A673 (cell line): ENCODE results near the gene PLXDC2. TPM values are rescaled to one million over a fixed set of nuclear protein-coding genes. Genes with fewer than 3 reads are reported as not detected.

Source experiments
- BruUV-seq: library from RNA; stranded (reverse); fragments of 400-500 nt; replicated peaks from 2 replicates; lab custom pipeline; 2021; lab: Mats Ljungman, UMichigan
- CTCF ChIA-PET: fragments of 300-600 bp; sonication (Branson Sonifier 250); formaldehyde crosslinking; loops from one replicate; lab custom pipeline; 2022; ENCODE audit warnings: antibody characterized with exemption; lab: Charles Lee
- POLR2A ChIA-PET: fragments of 300-600 bp; sonication (Branson Sonifier 250); formaldehyde crosslinking; loops from one replicate; lab custom pipeline; 2022; ENCODE audit warnings: antibody characterized with exemption; ENCODE audit not compliant: low non-redundant PET; lab: Charles Lee
- DNase-seq: peaks from one replicate; pipeline ENCODE4 v3.0.0-alpha.2; 2015; ENCODE audit warnings: low spot score
- H3K27ac ChIP-seq: fragments of 200-600 bp; sonication (generic); 2 replicates; pipeline ENCODE4 v1.5.1; 2016; ENCODE audit warnings: mixed run types, low read depth, mild to moderate bottlenecking, mixed read lengths, antibody characterized with exemption, low read length; ENCODE audit not compliant: poor library complexity, severe bottlenecking
- H3K27me3 ChIP-seq: fragments of 200-600 bp; sonication (generic); replicated peaks from 2 replicates; pipeline ENCODE4 v1.6.1; 2017; ENCODE audit warnings: mixed run types, low read depth, mild to moderate bottlenecking, mixed read lengths, antibody characterized with exemption, low read length; ENCODE audit not compliant: insufficient read depth, poor library complexity
- H3K36me3 ChIP-seq: fragments of 200-600 bp; sonication (generic); 2 replicates; pipeline ENCODE4 v1.6.1; 2016; ENCODE audit warnings: mixed run types, mild to moderate bottlenecking, mixed read lengths, antibody characterized with exemption, low read length; ENCODE audit not compliant: insufficient read depth, poor library complexity, severe bottlenecking
- H3K4me1 ChIP-seq: fragments of 200-600 bp; sonication (generic); 2 replicates; pipeline ENCODE4 v1.6.1; 2017; ENCODE audit warnings: mixed run types, mild to moderate bottlenecking, mixed read lengths, antibody characterized with exemption, low read length; ENCODE audit not compliant: insufficient read depth, poor library complexity, severe bottlenecking
- H3K4me3 ChIP-seq: fragments of 200-600 bp; sonication (generic); 2 replicates; pipeline ENCODE4 v1.5.1; 2016; ENCODE audit warnings: low read depth, mixed run types, mild to moderate bottlenecking, mixed read lengths, low read length; ENCODE audit not compliant: poor library complexity, severe bottlenecking
- H3K9me3 ChIP-seq: fragments of 200-600 bp; sonication (generic); 2 replicates; pipeline ENCODE4 v1.6.1; 2016; ENCODE audit warnings: mixed run types, low read depth, mild to moderate bottlenecking, mixed read lengths, antibody characterized with exemption, low read length; ENCODE audit not compliant: poor library complexity, severe bottlenecking
- EZH2 ChIP-seq: fragments of 200-600 bp; sonication (generic); IDR thresholded peaks from 2 replicates; pipeline ENCODE4 v1.6.1; 2017; ENCODE audit warnings: borderline replicate concordance, low read depth, mild to moderate bottlenecking, mixed read lengths, antibody characterized with exemption, low read length; ENCODE audit not compliant: poor library complexity, severe bottlenecking
- intact Hi-C: fragments of 100-400 bp; cut with micrococcal nuclease; formaldehyde crosslinking; loops from one replicate; pipeline ENCODE4 v1.10.0; 2022; ENCODE audit not compliant: unreplicated experiment
- total RNA-seq: library from RNA; stranded (reverse); gene quantifications from 2 replicates; pipeline ENCODE4 v1.2.3, GENCODE V29; 2021
- TF ChIP-seq, protein P1 (sequence below): fragments of 300-800, 200-600 bp; sonication (generic); conservative IDR thresholded peaks from 2 replicates; pipeline ENCODE4 v1.5.1; 2017; ENCODE audit warnings: low read depth, mild to moderate bottlenecking, antibody characterized with exemption, low read length, moderate library complexity, mixed read lengths

The PLXDC2 gene
- total RNA-seq, 1 experiment from 2014 or later: 74.8 TPM

GRCh38 chr10:19895500-19895899 is 79.3 kb downstream of the PLXDC2 start:
- no peaks in the 10 kb centered on the region for H3K36me3 ChIP-seq
- no peak for TF ChIP-seq EZH2
- TF ChIP-seq, protein P1, sequence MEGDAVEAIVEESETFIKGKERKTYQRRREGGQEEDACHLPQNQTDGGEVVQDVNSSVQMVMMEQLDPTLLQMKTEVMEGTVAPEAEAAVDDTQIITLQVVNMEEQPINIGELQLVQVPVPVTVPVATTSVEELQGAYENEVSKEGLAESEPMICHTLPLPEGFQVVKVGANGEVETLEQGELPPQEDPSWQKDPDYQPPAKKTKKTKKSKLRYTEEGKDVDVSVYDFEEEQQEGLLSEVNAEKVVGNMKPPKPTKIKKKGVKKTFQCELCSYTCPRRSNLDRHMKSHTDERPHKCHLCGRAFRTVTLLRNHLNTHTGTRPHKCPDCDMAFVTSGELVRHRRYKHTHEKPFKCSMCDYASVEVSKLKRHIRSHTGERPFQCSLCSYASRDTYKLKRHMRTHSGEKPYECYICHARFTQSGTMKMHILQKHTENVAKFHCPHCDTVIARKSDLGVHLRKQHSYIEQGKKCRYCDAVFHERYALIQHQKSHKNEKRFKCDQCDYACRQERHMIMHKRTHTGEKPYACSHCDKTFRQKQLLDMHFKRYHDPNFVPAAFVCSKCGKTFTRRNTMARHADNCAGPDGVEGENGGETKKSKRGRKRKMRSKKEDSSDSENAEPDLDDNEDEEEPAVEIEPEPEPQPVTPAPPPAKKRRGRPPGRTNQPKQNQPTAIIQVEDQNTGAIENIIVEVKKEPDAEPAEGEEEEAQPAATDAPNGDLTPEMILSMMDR: no peak
- H3K4me1 ChIP-seq: peaks cover 20% of the 10 kb centered on the region
- no peak overlapping the region for H3K27ac ChIP-seq
- no peak overlapping the region for H3K4me3 ChIP-seq
- intact Hi-C loops: no loop called here
- no peak for DNase-seq
- no peaks in the 10 kb centered on the region for H3K27me3 ChIP-seq
- BruUV-seq: no TSS peak
- POLR2A ChIA-PET: interaction anchor here (0.6 kb wide), 1 partner anchor 63 kb away, joined by 3 read pairs; no protein-coding TSS in a partner anchor
- CTCF ChIA-PET: no interaction called here
- no peaks in the 10 kb centered on the region for H3K9me3 ChIP-seq

GRCh38 chr10:19902456-19902855 is 86.2 kb downstream of the PLXDC2 start:
- CTCF ChIA-PET: no interaction called here
- BruUV-seq: no TSS peak
- TF ChIP-seq, protein P1: no peak
- TF ChIP-seq EZH2: no peak

GRCh38 chr10:19904202-19904661 is 88.0 kb downstream of the PLXDC2 start:
- Histone ChIP-seq H3K4me1 (peaks cover 27% of the 10 kb centered on the region), H3K4me3 (no peak overlapping the region), H3K9me3 (no peaks in the 10 kb centered on the region), H3K27me3 (no peaks in the 10 kb centered on the region), H3K27ac (no peak overlapping the region), H3K36me3 (no peaks in the 10 kb centered on the region)
- CTCF ChIA-PET: no interaction called here
- DNase-seq: no peak
- BruUV-seq: no TSS peak
- intact Hi-C loops: no loop called here
- TF ChIP-seq EZH2: no peak
- TF ChIP-seq, protein P1: no peak
- POLR2A ChIA-PET: interaction anchor here (0.6 kb wide), 1 partner anchor 18 kb away, joined by 3 read pairs; no protein-coding TSS in a partner anchor

More at GRCh38 chr10:19902456-19902855, 86.2 kb downstream of the PLXDC2 start:
- Histone ChIP-seq H3K4me1 (peaks cover 13% of the 10 kb centered on the region), H3K27me3 (no peaks in the 10 kb centered on the region), H3K9me3 (no peaks in the 10 kb centered on the region), H3K27ac (no peak overlapping the region), H3K4me3 (no peak overlapping the region), H3K36me3 (no peaks in the 10 kb centered on the region)
- DNase-seq: no peak
- intact Hi-C loops: no loop called here
- POLR2A ChIA-PET: no interaction called here
